CD14-positive monocyte (primary cell): ENCODE results near the gene PPP2R2C. TPM values are rescaled to one million over a fixed set of nuclear protein-coding genes. Genes with fewer than 3 reads are reported as not detected.

ENCODE experiments used
- DNase-seq, 3 donors: peaks; one replicate each; pipeline ENCODE4 v3.0.0-alpha.2; 2011 to 2022
- H2AFZ ChIP-seq: 2 replicates; pipeline ENCODE4 v1.6.0; 2012; ENCODE audit warnings: mild to moderate bottlenecking, low read depth, low read length, inconsistent platforms; ENCODE audit not compliant: insufficient read depth, poor library complexity, severe bottlenecking
- H3K27ac ChIP-seq, 2 donors: 1 replicate in 1 of 2; 2 replicates in 1 of 2; pipeline ENCODE4 v1.5.1; 2012 to 2013; ENCODE audit warnings: low read length in 2 of 2, control low read depth in 1 of 2, inconsistent platforms in 1 of 2, low read depth in 1 of 2, mild to moderate bottlenecking in 1 of 2
- H3K27me3 ChIP-seq, 2 donors: one replicate each; pipeline versions ENCODE4 v1.6.0 to v1.6.1; 2011 to 2013; ENCODE audit warnings: low read length in 2 of 2; ENCODE audit not compliant: control insufficient read depth in 2 of 2, insufficient read depth in 2 of 2
- H3K36me3 ChIP-seq, 2 donors: replicated peaks in 1 of 2; 1 replicate in 1 of 2; 2 replicates in 1 of 2; pipeline versions ENCODE4 v1.5.1 to v1.6.1; 2012 to 2013; ENCODE audit warnings: low read length in 2 of 2, control low read depth in 1 of 2, inconsistent platforms in 1 of 2, mild to moderate bottlenecking in 1 of 2; ENCODE audit not compliant: insufficient read depth in 2 of 2, control insufficient read depth in 1 of 2
- H3K4me1 ChIP-seq, 2 donors: 1 replicate in 1 of 2; 2 replicates in 1 of 2; pipeline versions ENCODE4 v1.5.1 to v1.6.1; 2012 to 2013; ENCODE audit warnings: low read length in 2 of 2, control low read depth in 1 of 2, inconsistent platforms in 1 of 2, mild to moderate bottlenecking in 1 of 2, moderate library complexity in 1 of 2; ENCODE audit not compliant: insufficient read depth in 2 of 2, control insufficient read depth in 1 of 2
- H3K4me2 ChIP-seq: replicated peaks from 2 replicates; pipeline ENCODE3; 2012; ENCODE audit warnings: low read length, moderate library complexity, mild to moderate bottlenecking; ENCODE audit not compliant: poor library complexity, severe bottlenecking; ENCODE audit errors: extremely low read depth
- H3K4me3 ChIP-seq, 3 experiments: fragments of 200-600 bp in 1 of 3; sonication (generic) in 1 of 3; replicated peaks in 1 of 3; 1 replicate in 2 of 3; 2 replicates in 1 of 3; pipeline ENCODE4 v1.5.1; 2011 to 2013; ENCODE audit warnings: low read length in 3 of 3, mild to moderate bottlenecking in 3 of 3, control low read depth in 2 of 3, low read depth in 2 of 3, inconsistent platforms in 1 of 3, moderate library complexity in 1 of 3
- H3K79me2 ChIP-seq: 2 replicates; pipeline ENCODE4 v1.6.0; 2012; ENCODE audit warnings: mild to moderate bottlenecking, control low read depth, inconsistent platforms, low read length, moderate library complexity; ENCODE audit not compliant: insufficient read depth
- H3K9ac ChIP-seq: 2 replicates; pipeline ENCODE4 v1.6.0; 2017; ENCODE audit warnings: low read length, mild to moderate bottlenecking; ENCODE audit not compliant: insufficient read depth, poor library complexity, severe bottlenecking
- H3K9me3 ChIP-seq, 2 donors: replicated peaks in 1 of 2; 1 replicate in 1 of 2; 2 replicates in 1 of 2; pipeline versions ENCODE4 v1.5.1 to v1.6.1; 2012 to 2013; ENCODE audit warnings: low read length in 2 of 2, control low read depth in 1 of 2; ENCODE audit not compliant: control insufficient read depth in 1 of 2, insufficient read depth in 1 of 2
- H4K20me1 ChIP-seq: 2 replicates; pipeline ENCODE4 v1.6.0; 2012; ENCODE audit warnings: mild to moderate bottlenecking, low read length, control low read depth, moderate library complexity; ENCODE audit not compliant: insufficient read depth
- H3K27ac Mint-ChIP-seq, 7 donors: one replicate each; pipeline ENCODE4 v1.8.0; 2020; ENCODE audit warnings: mild to moderate bottlenecking in 7 of 7, mixed read lengths in 7 of 7, moderate library complexity in 6 of 7, inconsistent platforms in 2 of 7
- H3K27me3 Mint-ChIP-seq, 3 donors: one replicate each; pipeline ENCODE4 v1.8.0; 2021 to 2022; ENCODE audit warnings: low read depth in 3 of 3, mild to moderate bottlenecking in 3 of 3, mixed read lengths in 3 of 3, moderate library complexity in 3 of 3, inconsistent platforms in 1 of 3
- H3K36me3 Mint-ChIP-seq, 2 donors: one replicate each; pipeline ENCODE4 v1.8.0; 2020; ENCODE audit warnings: mixed read lengths in 2 of 2, inconsistent platforms in 1 of 2, mild to moderate bottlenecking in 1 of 2
- H3K4me1 Mint-ChIP-seq: one replicate; pipeline ENCODE4 v1.8.0; 2020; ENCODE audit warnings: mild to moderate bottlenecking, mixed read lengths
- H3K4me3 Mint-ChIP-seq, 2 donors: one replicate each; pipeline ENCODE4 v1.8.0; 2020; ENCODE audit warnings: mild to moderate bottlenecking in 2 of 2, mixed read lengths in 2 of 2, moderate library complexity in 1 of 2
- H3K9me3 Mint-ChIP-seq, 7 donors: one replicate each; pipeline ENCODE4 v1.8.0; 2020 to 2022; ENCODE audit warnings: mixed read lengths in 7 of 7, mild to moderate bottlenecking in 6 of 7, moderate library complexity in 6 of 7, inconsistent platforms in 2 of 7
- CTCF ChIP-seq: fragments of 200-600 bp; IDR thresholded peaks from one replicate; pipeline ENCODE4 v1.8.0; 2022; ENCODE audit warnings: antibody characterized with exemption, mild to moderate bottlenecking
- WGBS: methylation state at CpG from one replicate; pipeline ENCODE4 v1.1.5; 2013; ENCODE audit warnings: missing lambda C conversion rate; ENCODE audit not compliant: insufficient coverage; 5-methylcytosine and 5-hydroxymethylcytosine counted together
- intact Hi-C, 2 donors: fragments of 100-400 bp; cut with micrococcal nuclease; formaldehyde crosslinking; loops; one replicate each; pipeline versions ENCODE4 v1.15.0 to v1.15.1; 2023
- polyA plus RNA-seq, 3 donors: library from polyadenylated mRNA; depleted of rRNA in 1 of 3; unstranded in 2 of 3; stranded (reverse) in 1 of 3; fragments of 300-500 nt in 2 of 3; fragments of >200 nt in 1 of 3; fragmentation: Illumina TruSeq in 2 of 3; gene quantifications; 1 replicate in 2 of 3; 2 replicates in 1 of 3; pipeline ENCODE4 v1.2.3, GENCODE V29; 2012 to 2021

The PPP2R2C gene
- polyA plus RNA-seq, 3 donors: not detected

GRCh38 chr4:6324999-6325787, 147.2 kb downstream of the PPP2R2C start:
- peaks cover 27 to 42% (median 41%) of the 10 kb centered on the region in 3 donors for H3K27me3 Mint-ChIP-seq
- H3K4me3 Mint-ChIP-seq: peak overlapping the region in 1 of 2 donors; percentile 40
- H3K36me3 Mint-ChIP-seq: no peaks in the 10 kb centered on the region
- no peak overlapping the region for H3K9ac ChIP-seq
- H3K4me2 ChIP-seq: no peak overlapping the region
- H3K4me1 Mint-ChIP-seq: no peaks in the 10 kb centered on the region
- intact Hi-C loops: loop anchor here (5.0 kb wide), 2 partner anchors 73 to 328 kb away; no protein-coding TSS in a partner anchor
- H3K27ac ChIP-seq: no peak overlapping the region
- H3K4me3 ChIP-seq: no peak overlapping the region
- TF ChIP-seq CTCF: no peak
- no peaks in the 10 kb centered on the region for H3K9me3 ChIP-seq
- peaks cover 0 to 16% of the 10 kb centered on the region in 2 donors for H3K27me3 ChIP-seq
- no peaks in the 10 kb centered on the region for H3K79me2 ChIP-seq
- no peaks in the 10 kb centered on the region for H3K36me3 ChIP-seq
- peaks cover 0 to 10% (median 4%) of the 10 kb centered on the region in 7 donors for H3K9me3 Mint-ChIP-seq
- no peaks in the 10 kb centered on the region for H4K20me1 ChIP-seq
- no peaks in the 10 kb centered on the region for H3K4me1 ChIP-seq
- WGBS: 19% methylated on average over 13 of the region's 22 CpGs
- no peak overlapping the region for H3K27ac Mint-ChIP-seq
- H2AFZ ChIP-seq: no peak overlapping the region
- no peak for DNase-seq

- Histone ChIP-seq H3K36me3 (no peaks in the 10 kb centered on the region), H3K9me3 (no peaks in the 10 kb centered on the region), H3K4me2 (no peak overlapping the region), H2AFZ (no peak overlapping the region), H3K79me2 (no peaks in the 10 kb centered on the region), H3K27ac (no peak overlapping the region), H4K20me1 (no peaks in the 10 kb centered on the region), H3K9ac (no peak overlapping the region), H3K27me3 (peaks cover 0 to 16% of the 10 kb centered on the region in 2 donors), H3K4me1 (no peaks in the 10 kb centered on the region), H3K4me3 (no peak overlapping the region)
- DNase-seq: no peak
- peaks cover 2 to 10% (median 4%) of the 10 kb centered on the region in 7 donors for H3K9me3 Mint-ChIP-seq
- TF ChIP-seq CTCF: no peak
- H3K4me1 Mint-ChIP-seq: no peaks in the 10 kb centered on the region
- intact Hi-C loops: no loop called here
- H3K4me3 Mint-ChIP-seq: no peak overlapping the region
- WGBS: 4% methylated on average over 9 of the region's 15 CpGs
- H3K27me3 Mint-ChIP-seq: peaks cover 27 to 42% (median 41%) of the 10 kb centered on the region in 3 donors
- H3K36me3 Mint-ChIP-seq: no peaks in the 10 kb centered on the region
- no peak overlapping the region for H3K27ac Mint-ChIP-seq
Measured at GRCh38 chr4:6324461-6324998, 147.9 kb downstream of the PPP2R2C start.
